HL-60 (cell line): ENCODE data around the gene MYO3B.

ENCODE experiments used
- DNase-seq, 2 experiments: peaks; one replicate each; pipeline ENCODE4 v3.0.0-alpha.2; 2010 to 2020; ENCODE audit warnings: low read depth in 1 of 2, low spot score in 1 of 2
- H3K27ac ChIP-seq: fragments of 250-450 bp; sonication (Bioruptor Pico); replicated peaks from 2 replicates; pipeline ENCODE4 v1.5.1; 2020; ENCODE audit warnings: mild to moderate bottlenecking, moderate library complexity
- H3K27me3 ChIP-seq: fragments of 250-450 bp; sonication (Bioruptor Pico); 2 replicates; pipeline ENCODE4 v1.5.1; 2021; ENCODE audit warnings: mild to moderate bottlenecking, moderate library complexity; ENCODE audit not compliant: insufficient read depth, poor library complexity, severe bottlenecking
- H3K4me3 ChIP-seq: replicated peaks from 2 replicates; pipeline ENCODE4 v1.5.1; 2011; ENCODE audit warnings: mild to moderate bottlenecking, control low read depth, low read length; ENCODE audit not compliant: insufficient read depth
- CTCF ChIP-seq: IDR thresholded peaks from one replicate; pipeline ENCODE4 v1.5.1; 2011; ENCODE audit warnings: low read length, control low read depth, inconsistent platforms; ENCODE audit not compliant: insufficient read depth
- GABPA ChIP-seq: IDR thresholded peaks from 2 replicates; pipeline ENCODE4 v1.6.1; 2012; ENCODE audit warnings: low read depth
- POLR2AphosphoS5 ChIP-seq: IDR thresholded peaks from 2 replicates; pipeline ENCODE4 v1.6.1; 2012; ENCODE audit warnings: low read depth
- REST ChIP-seq: IDR thresholded peaks from 2 replicates; pipeline ENCODE4 v1.6.1; 2012; ENCODE audit warnings: low read depth; ENCODE audit not compliant: insufficient replicate concordance
- SPI1 ChIP-seq: IDR thresholded peaks from 2 replicates; pipeline ENCODE4 v1.6.1; 2012; ENCODE audit warnings: low read depth, mild to moderate bottlenecking, borderline replicate concordance
- long read RNA-seq: library from polyadenylated mRNA; unstranded; transcript quantifications from one replicate; pipeline ENCODE4 v2.0.0, GENCODE V29; 2020

The MYO3B gene
- long read RNA-seq, result 0 reads

GRCh38 chr2:170177950-170178781 is at the start of gene MYO3B:
MYO3B (plus strand) TSS chr2:170178147; CDS start chr2:170178288, 141 bp downstream.
- Histone ChIP-seq H3K27me3 (no peaks in the 10 kb centered on the region), H3K4me3 (no peak within 1 kb of the TSS), H3K27ac (no peak within 1 kb of the TSS)
- TF ChIP-seq POLR2AphosphoS5, result no peak
- TF ChIP-seq SPI1, result no peak
- no peak for DNase-seq

- Histone ChIP-seq H3K27me3 (no peaks in the 10 kb centered on the region), H3K27ac (no peak overlapping the region), H3K4me3 (no peak overlapping the region)
- no peak for DNase-seq
- TF ChIP-seq POLR2AphosphoS5, result no peak
- TF ChIP-seq SPI1, result peak; percentile 79
Observed at GRCh38 chr2:170139276-170139967, 38.5 kb upstream of the MYO3B start.

GRCh38 chr2:170140561-170140960 is 37.4 kb upstream of the MYO3B start:
- no peak overlapping the region for H3K4me3 ChIP-seq
- H3K27me3 ChIP-seq, result no peaks in the 10 kb centered on the region
- no peak for DNase-seq
- TF ChIP-seq REST (no peak), SPI1 (no peak), CTCF (no peak), POLR2AphosphoS5 (no peak), GABPA (no peak)
- H3K27ac ChIP-seq, result no peak overlapping the region

- no peak overlapping the region for H3K4me3 ChIP-seq
- H3K27ac ChIP-seq, result no peak overlapping the region
- no peak for DNase-seq
- TF ChIP-seq CTCF (no peak), POLR2AphosphoS5 (no peak), GABPA (no peak), SPI1 (no peak), REST (no peak)
- no peaks in the 10 kb centered on the region for H3K27me3 ChIP-seq
Observed at GRCh38 chr2:170141865-170142264, 36.1 kb upstream of the MYO3B start.
